H1 (cell line): Measurements from ENCODE around the gene SFXN4. TPM values are rescaled to one million over a fixed set of nuclear protein-coding genes. Genes with fewer than 3 reads are reported as not detected.

Source experiments
- BACH1 ChIP-seq: IDR thresholded peaks from 2 replicates; pipeline ENCODE4 v1.6.1; 2012; ENCODE audit warnings: low read length, improper control_type of control experiment
- BCL11A ChIP-seq, 2 experiments: IDR thresholded peaks; one replicate each; pipeline ENCODE4 v1.6.1; 2011; ENCODE audit warnings: low read depth in 2 of 2, low read length in 2 of 2, mild to moderate bottlenecking in 2 of 2
- CBX8 ChIP-seq: fragments of 300-800, 300-1000 bp; sonication (generic); IDR thresholded peaks from 2 replicates; pipeline ENCODE4 v1.7.1; 2016; ENCODE audit warnings: low read depth, low read length, borderline replicate concordance
- GTF2F1 ChIP-seq: IDR thresholded peaks from 2 replicates; pipeline ENCODE4 v1.6.1; 2012; ENCODE audit warnings: low read depth, low read length, improper control_type of control experiment, borderline replicate concordance
- JUN ChIP-seq: IDR thresholded peaks from 2 replicates; pipeline ENCODE4 v1.6.1; 2011; ENCODE audit warnings: low read depth, mild to moderate bottlenecking, improper control_type of control experiment, low read length
- SAP30 ChIP-seq: fragments of 300-600 bp; sonication (generic); IDR thresholded peaks from 2 replicates; pipeline ENCODE4 v1.7.1; 2012; ENCODE audit warnings: low read length, moderate library complexity, mild to moderate bottlenecking, inconsistent platforms; ENCODE audit not compliant: insufficient read depth, insufficient replicate concordance
- SIRT6 ChIP-seq: IDR thresholded peaks from one replicate; pipeline ENCODE4 v1.7.1; 2012; ENCODE audit warnings: low read length, inconsistent platforms
- SIX5 ChIP-seq: IDR thresholded peaks from 2 replicates; pipeline ENCODE4 v1.6.1; 2011; ENCODE audit warnings: mild to moderate bottlenecking, low read depth, low read length
- SP1 ChIP-seq: IDR thresholded peaks from 2 replicates; pipeline ENCODE4 v1.6.1; 2011; ENCODE audit warnings: low read depth, low read length
- SP4 ChIP-seq: IDR thresholded peaks from 2 replicates; pipeline ENCODE4 v1.6.1; 2012; ENCODE audit warnings: low read length, inconsistent platforms
- polyA plus RNA-seq, 7 experiments: library from polyadenylated mRNA; depleted of rRNA in 3 of 7; stranded (reverse) in 5 of 7; unstranded in 2 of 7; fragments of >200 nt in 5 of 7; fragments of 200-250 nt in 2 of 7; gene quantifications; 1 replicate in 5 of 7; 2 replicates in 1 of 7; 4 replicates in 1 of 7; pipeline versions ENCODE4 v1.2.1 to v1.2.3, GENCODE V29; 2011 to 2013; ENCODE audit warnings: missing spikeins in 2 of 7, mixed read lengths in 2 of 7
- total RNA-seq: library from RNA; stranded (reverse); fragmentation: NEBNext Ultra II Directional; extraction: Animal tissue kit (Norgen Biotek cat#: 25700); gene quantifications from 2 replicates; pipeline ENCODE4 v1.2.1, GENCODE V29; 2021

SFXN4 gene
- total and polyA plus RNA-seq, 2 of the 8 experiments (the other 6 are each of a cell fraction or from before 2014, with no cell fraction given) = 15.4 to 21.6 TPM

DNA sequence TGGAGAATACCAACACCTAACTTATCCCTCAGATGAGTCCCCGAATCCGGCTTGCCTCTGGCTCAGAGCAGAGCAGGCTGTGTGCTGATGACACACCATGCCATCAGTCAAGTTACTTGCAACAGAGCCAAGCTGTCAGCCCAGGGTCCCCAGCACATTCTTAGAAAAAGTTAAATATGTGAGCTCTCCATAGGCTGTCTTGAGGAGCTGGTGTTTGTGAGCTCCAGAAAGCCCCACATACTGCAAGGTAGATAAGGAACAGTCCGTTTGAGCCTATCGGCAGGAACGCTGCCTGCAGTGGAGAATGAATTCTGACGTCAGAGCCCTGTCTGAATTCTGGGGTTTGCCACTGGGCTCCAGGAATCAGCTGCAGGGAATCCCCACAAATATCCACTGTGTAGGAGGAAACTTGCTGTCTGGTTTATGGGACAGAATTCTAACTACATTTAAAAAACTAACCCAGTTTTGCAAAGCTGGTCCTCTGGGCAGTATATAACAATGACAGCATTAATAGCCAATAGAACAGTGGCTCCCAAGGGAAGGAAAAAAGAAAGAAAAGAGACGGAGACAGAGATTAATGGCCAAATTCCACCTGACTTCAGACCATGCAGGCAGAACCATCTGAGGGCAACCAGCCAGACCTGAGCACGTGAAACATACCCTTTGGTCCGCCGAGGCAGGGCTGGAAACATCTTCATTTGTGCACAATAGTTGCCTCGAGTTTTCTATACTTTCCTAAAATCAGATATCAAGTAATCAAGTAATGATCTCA lies 3.6 kb downstream of the SFXN4 start (continued):
- TF ChIP-seq BACH1 (no peak), BCL11A (IDR thresholded peaks at IDR 0.05; ENCODE audit: low read depth in 2 of 2, low read length in 2 of 2) (no peak), CBX8 (no peak), GTF2F1 (no peak), SAP30 (no peak), SP1 (no peak), SIRT6 (no peak), JUN (no peak), SP4 (no peak), SIX5 (no peak)
